PC-3 (cell line): ENCODE results near the gene MIAT. TPM values are rescaled to one million over a fixed set of nuclear protein-coding genes. Genes with fewer than 3 reads are reported as not detected.

Experiments used
- ATAC-seq: fragments of 200-7000 bp; cut with Tn5 transposase; 2 replicates; pipeline ENCODE4 v1.9.1; 2020; ENCODE audit warnings: mild to moderate bottlenecking, moderate library complexity
- BruUV-seq: library from RNA; stranded (reverse); fragments of 400-500 nt; replicated peaks from 2 replicates; lab custom pipeline; 2021; lab: Mats Ljungman, UMichigan
- CTCF ChIA-PET: fragments of 300-600 bp; sonication (Branson Sonifier 250); formaldehyde crosslinking; loops from one replicate; lab custom pipeline; 2022; ENCODE audit warnings: antibody characterized with exemption; lab: Charles Lee
- POLR2A ChIA-PET: fragments of 300-600 bp; sonication (Branson Sonifier 250); formaldehyde crosslinking; loops from one replicate; lab custom pipeline; 2022; ENCODE audit warnings: antibody characterized with exemption; ENCODE audit not compliant: unreplicated experiment; lab: Charles Lee
- DNase-seq: peaks from one replicate; pipeline ENCODE4 v3.0.0-alpha.2; 2015
- H2AFZ ChIP-seq: fragments of 300-600 bp; sonication (generic); 2 replicates; pipeline ENCODE4 v1.6.0; 2016; ENCODE audit warnings: antibody characterized with exemption, low read length
- H3F3A ChIP-seq: fragments of 300-600 bp; sonication (generic); one replicate; pipeline ENCODE4 v1.6.0; 2017; ENCODE audit warnings: antibody characterized with exemption, low read length, control low read depth, mild to moderate bottlenecking; ENCODE audit not compliant: unreplicated experiment
- H3K27ac ChIP-seq: fragments of 300-600 bp; sonication (generic); 2 replicates; pipeline ENCODE4 v1.5.1; 2016; ENCODE audit warnings: mild to moderate bottlenecking, low read length
- H3K27me3 ChIP-seq: fragments of 300-600 bp; sonication (generic); 2 replicates; pipeline ENCODE4 v1.6.1; 2016; ENCODE audit warnings: low read length, mixed read lengths
- H3K36me3 ChIP-seq: fragments of 300-600 bp; sonication (generic); 2 replicates; pipeline ENCODE4 v1.6.1; 2016; ENCODE audit warnings: low read depth, mixed run types, low read length, mixed read lengths
- H3K4me1 ChIP-seq: fragments of 300-600 bp; sonication (generic); 2 replicates; pipeline ENCODE4 v1.5.1; 2016; ENCODE audit warnings: low read length; ENCODE audit not compliant: insufficient read depth
- H3K4me2 ChIP-seq: fragments of 300-600 bp; sonication (generic); 2 replicates; pipeline ENCODE4 v1.6.0; 2016; ENCODE audit warnings: low read length
- H3K4me3 ChIP-seq: fragments of 300-600 bp; sonication (generic); 2 replicates; pipeline ENCODE4 v1.5.1; 2016; ENCODE audit warnings: mild to moderate bottlenecking, low read length, mixed read lengths
- H3K79me2 ChIP-seq: fragments of 300-600 bp; sonication (generic); 2 replicates; pipeline ENCODE4 v1.6.1; 2017; ENCODE audit warnings: low read length, mixed read lengths
- H3K9ac ChIP-seq: fragments of 300-600 bp; sonication (generic); 2 replicates; pipeline ENCODE4 v1.6.0; 2016; ENCODE audit warnings: mild to moderate bottlenecking, low read length
- H3K9me2 ChIP-seq: fragments of 300-600 bp; sonication (generic); replicated peaks from 2 replicates; pipeline ENCODE4 v1.6.1; 2016; ENCODE audit warnings: mixed run types, low read length, mixed read lengths
- H3K9me3 ChIP-seq: fragments of 300-600 bp; sonication (generic); 2 replicates; pipeline ENCODE4 v1.6.1; 2016; ENCODE audit warnings: low read length, mixed read lengths
- H4K20me1 ChIP-seq: fragments of 300-600 bp; sonication (generic); 2 replicates; pipeline ENCODE4 v1.6.1; 2016; ENCODE audit warnings: low read length, mixed read lengths
- EZH2 ChIP-seq: fragments of 300-600 bp; sonication (generic); IDR thresholded peaks from one replicate; pipeline ENCODE4 v1.6.1; 2017; ENCODE audit warnings: antibody characterized with exemption, mild to moderate bottlenecking, low read length; ENCODE audit not compliant: unreplicated experiment
- EZH2phosphoT487 ChIP-seq: fragments of 300-600 bp; sonication (generic); IDR thresholded peaks from 2 replicates; pipeline ENCODE4 v1.6.1; 2018; ENCODE audit warnings: mild to moderate bottlenecking, antibody characterized with exemption, low read length, borderline replicate concordance
- intact Hi-C: fragments of 100-400 bp; cut with micrococcal nuclease; formaldehyde crosslinking; loops from 2 replicates; pipeline ENCODE4 v1.9.0; 2023
- total RNA-seq: library from RNA; depleted of rRNA; stranded (reverse); fragments of >200 nt; gene quantifications from 2 replicates; pipeline ENCODE4 v1.2.3, GENCODE V29; 2014
- TF ChIP-seq, protein P1 (sequence below): fragments of 300-600 bp; sonication (generic); conservative IDR thresholded peaks from 2 replicates; pipeline ENCODE4 v1.5.1; 2017; ENCODE audit warnings: antibody characterized with exemption, low read depth, mild to moderate bottlenecking, low read length

MIAT gene
- total RNA-seq, 1 experiment from 2014 or later, result 0.15 TPM

DNA sequence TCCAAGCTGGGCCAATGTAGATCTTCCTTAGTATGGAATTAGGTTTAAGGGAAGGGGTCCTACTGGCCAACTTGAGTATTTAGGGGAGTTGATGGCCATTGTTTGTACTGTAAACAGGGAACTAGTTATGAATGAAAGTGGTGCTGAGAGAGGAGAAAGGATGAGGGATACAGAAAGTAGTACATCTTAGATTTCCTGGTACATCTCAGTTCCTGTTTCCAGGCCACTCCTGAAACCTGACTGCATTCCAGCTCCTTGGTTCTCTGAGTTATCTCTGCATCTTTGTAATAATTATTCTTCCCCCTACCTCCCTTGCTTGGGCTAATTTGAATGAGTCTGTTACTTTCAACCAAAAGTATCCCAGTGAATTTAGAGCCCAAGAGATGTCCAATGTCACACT, 30.1 kb downstream of the MIAT start:
- CTCF ChIA-PET, result no interaction called here
- H2AFZ ChIP-seq, result no peak overlapping the region
- no peaks in the 10 kb centered on the region for H3K9me3 ChIP-seq
- no peaks in the 10 kb centered on the region for H3K4me1 ChIP-seq
- no peaks in the 10 kb centered on the region for H3K27me3 ChIP-seq
- no peak overlapping the region for H3K9ac ChIP-seq
- no peaks in the 10 kb centered on the region for H4K20me1 ChIP-seq
- no peak overlapping the region for H3K4me2 ChIP-seq
- ATAC-seq (no peak), DNase-seq (no peak)
- no peaks in the 10 kb centered on the region for H3F3A ChIP-seq
- no peaks in the 10 kb centered on the region for H3K36me3 ChIP-seq
- no peak overlapping the region for H3K4me3 ChIP-seq
- POLR2A ChIA-PET, result no interaction called here
- H3K79me2 ChIP-seq, result no peaks in the 10 kb centered on the region
- H3K27ac ChIP-seq, result no peak overlapping the region
- H3K9me2 ChIP-seq, result no peaks in the 10 kb centered on the region
- no TSS peak for BruUV-seq
- intact Hi-C loops, result no loop called here
- TF ChIP-seq EZH2phosphoT487, result no peak
- TF ChIP-seq EZH2, result no peak
- TF ChIP-seq, protein P1, sequence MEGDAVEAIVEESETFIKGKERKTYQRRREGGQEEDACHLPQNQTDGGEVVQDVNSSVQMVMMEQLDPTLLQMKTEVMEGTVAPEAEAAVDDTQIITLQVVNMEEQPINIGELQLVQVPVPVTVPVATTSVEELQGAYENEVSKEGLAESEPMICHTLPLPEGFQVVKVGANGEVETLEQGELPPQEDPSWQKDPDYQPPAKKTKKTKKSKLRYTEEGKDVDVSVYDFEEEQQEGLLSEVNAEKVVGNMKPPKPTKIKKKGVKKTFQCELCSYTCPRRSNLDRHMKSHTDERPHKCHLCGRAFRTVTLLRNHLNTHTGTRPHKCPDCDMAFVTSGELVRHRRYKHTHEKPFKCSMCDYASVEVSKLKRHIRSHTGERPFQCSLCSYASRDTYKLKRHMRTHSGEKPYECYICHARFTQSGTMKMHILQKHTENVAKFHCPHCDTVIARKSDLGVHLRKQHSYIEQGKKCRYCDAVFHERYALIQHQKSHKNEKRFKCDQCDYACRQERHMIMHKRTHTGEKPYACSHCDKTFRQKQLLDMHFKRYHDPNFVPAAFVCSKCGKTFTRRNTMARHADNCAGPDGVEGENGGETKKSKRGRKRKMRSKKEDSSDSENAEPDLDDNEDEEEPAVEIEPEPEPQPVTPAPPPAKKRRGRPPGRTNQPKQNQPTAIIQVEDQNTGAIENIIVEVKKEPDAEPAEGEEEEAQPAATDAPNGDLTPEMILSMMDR, result no peak

GRCh38 chr22:26689513-26690301, 32.3 kb downstream of the MIAT start:
- H3K9ac ChIP-seq, result no peak overlapping the region
- H3K4me1 ChIP-seq, result no peaks in the 10 kb centered on the region
- H2AFZ ChIP-seq, result no peak overlapping the region
- intact Hi-C loops, result no loop called here
- H3K4me2 ChIP-seq, result no peak overlapping the region
- H4K20me1 ChIP-seq, result no peaks in the 10 kb centered on the region
- ATAC-seq (no peak), DNase-seq (no peak)
- H3K27me3 ChIP-seq, result no peaks in the 10 kb centered on the region
- no peak overlapping the region for H3K27ac ChIP-seq
- no peaks in the 10 kb centered on the region for H3K9me3 ChIP-seq
- TF ChIP-seq, protein P1, result no peak
- no peak for TF ChIP-seq EZH2phosphoT487
- TF ChIP-seq EZH2, result no peak
- H3K36me3 ChIP-seq, result 0 out of 2 replicates have a peak, but pooled peaks cover 4% of the 10 kb centered on the region
- BruUV-seq, result no TSS peak
- H3K79me2 ChIP-seq, result no peaks in the 10 kb centered on the region
- no peak overlapping the region for H3K4me3 ChIP-seq
- ChIA-PET CTCF (no interaction called here), POLR2A (no interaction called here)
- no peaks in the 10 kb centered on the region for H3F3A ChIP-seq
- no peaks in the 10 kb centered on the region for H3K9me2 ChIP-seq

DNA sequence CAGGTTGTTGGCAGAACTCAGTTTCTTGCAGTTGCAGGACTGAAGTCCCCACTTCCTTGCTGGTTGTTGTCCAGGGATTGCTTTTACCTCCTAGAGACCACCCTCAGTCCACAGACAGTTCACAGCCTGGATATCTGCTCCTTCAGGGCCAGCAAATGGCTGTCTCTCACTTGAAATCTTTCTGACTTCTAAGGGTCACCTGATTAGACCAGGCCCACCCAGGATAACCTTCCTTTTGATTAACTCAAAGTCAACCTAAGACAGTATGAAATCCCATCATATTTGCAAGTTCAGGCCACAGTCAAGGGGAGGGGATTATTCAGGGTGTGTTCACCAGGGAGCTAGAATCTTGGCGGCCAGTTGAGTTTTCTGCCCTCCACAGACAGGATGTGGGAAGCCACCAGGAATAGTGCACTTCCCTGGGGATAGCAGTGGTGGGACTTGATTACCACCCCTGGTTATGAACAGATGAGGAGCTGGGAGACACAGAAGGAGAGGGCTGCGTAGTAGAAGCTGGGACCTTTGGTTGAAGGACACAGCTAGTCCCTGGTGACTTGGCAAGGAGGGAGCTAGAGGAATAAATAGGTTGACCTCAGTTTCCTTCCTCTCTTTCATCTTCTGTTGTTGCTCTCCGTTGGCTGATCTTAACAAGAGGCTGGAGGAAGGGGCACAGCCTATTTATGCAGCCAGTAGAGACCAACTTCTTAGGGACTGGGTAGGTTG, 33.4 kb downstream of the MIAT start:
- TF ChIP-seq, protein P1, result no peak
- DNase-seq (no peak), ATAC-seq (no peak)
- BruUV-seq, result no TSS peak
- intact Hi-C loops, result no loop called here
- Histone ChIP-seq H3K4me1 (no peaks in the 10 kb centered on the region), H3F3A (no peaks in the 10 kb centered on the region), H3K79me2 (no peaks in the 10 kb centered on the region), H3K27ac (no peak overlapping the region), H3K9me2 (no peaks in the 10 kb centered on the region), H3K27me3 (no peaks in the 10 kb centered on the region), H3K4me2 (no peak overlapping the region), H3K36me3 (0 out of 2 replicates have a peak, but pooled peaks cover 5% of the 10 kb centered on the region), H2AFZ (no peak overlapping the region), H3K9ac (no peak overlapping the region), H3K9me3 (no peaks in the 10 kb centered on the region), H4K20me1 (no peaks in the 10 kb centered on the region), H3K4me3 (no peak overlapping the region)
- ChIA-PET CTCF (no interaction called here), POLR2A (no interaction called here)
